KMS-11 (cell line): Measurements from ENCODE around the gene FOXQ1.

Source experiments
- H2AFZ ChIP-seq: fragments of 200-600 bp; sonication (generic); 2 replicates; pipeline ENCODE4 v1.6.1; 2016; ENCODE audit warnings: antibody characterized with exemption, mixed run types, low read depth
- H3K27ac ChIP-seq: fragments of 200-600 bp; sonication (generic); 2 replicates; pipeline ENCODE4 v1.6.1; 2016; ENCODE audit warnings: mild to moderate bottlenecking, mixed run types
- H3K27me3 ChIP-seq: fragments of 200-600 bp; sonication (generic); 2 replicates; pipeline ENCODE4 v1.6.1; 2017; ENCODE audit warnings: mild to moderate bottlenecking, low read depth, mixed run types, moderate library complexity; ENCODE audit not compliant: insufficient read depth
- H3K36me3 ChIP-seq: fragments of 200-600 bp; sonication (generic); 2 replicates; pipeline ENCODE4 v1.6.1; 2017; ENCODE audit warnings: mild to moderate bottlenecking, mixed run types; ENCODE audit not compliant: insufficient read depth
- H3K4me1 ChIP-seq: fragments of 200-600 bp; sonication (generic); 2 replicates; pipeline ENCODE4 v1.6.1; 2016; ENCODE audit warnings: mild to moderate bottlenecking, low read depth, mixed run types; ENCODE audit not compliant: poor library complexity, severe bottlenecking
- H3K4me2 ChIP-seq: fragments of 200-600 bp; sonication (generic); 2 replicates; pipeline ENCODE4 v1.7.0; 2016; ENCODE audit warnings: mild to moderate bottlenecking, mixed run types
- H3K4me3 ChIP-seq: fragments of 200-600 bp; sonication (generic); IDR thresholded peaks from 2 replicates; pipeline ENCODE4 v1.6.1; 2017; ENCODE audit warnings: low read depth, low read length, mixed read lengths; ENCODE audit not compliant: insufficient read depth
- H3K79me2 ChIP-seq: fragments of 200-600 bp; sonication (generic); 2 replicates; pipeline ENCODE4 v1.6.1; 2016; ENCODE audit warnings: low read depth, mixed run types; ENCODE audit not compliant: insufficient read depth
- H3K9ac ChIP-seq: fragments of 200-600 bp; sonication (generic); 2 replicates; pipeline ENCODE4 v1.6.1; 2016; ENCODE audit warnings: mild to moderate bottlenecking, mixed run types
- H4K20me1 ChIP-seq: fragments of 200-600 bp; sonication (generic); 2 replicates; pipeline ENCODE4 v1.6.1; 2016; ENCODE audit warnings: mild to moderate bottlenecking, mixed run types; ENCODE audit not compliant: insufficient read depth
- TF ChIP-seq, protein P1 (sequence below): fragments of 200-600 bp; sonication (generic); conservative IDR thresholded peaks from 2 replicates; pipeline ENCODE4 v1.6.1; 2017; ENCODE audit warnings: low read depth, mild to moderate bottlenecking, antibody characterized with exemption, low read length, moderate library complexity, mixed read lengths

The FOXQ1 gene

DNA sequence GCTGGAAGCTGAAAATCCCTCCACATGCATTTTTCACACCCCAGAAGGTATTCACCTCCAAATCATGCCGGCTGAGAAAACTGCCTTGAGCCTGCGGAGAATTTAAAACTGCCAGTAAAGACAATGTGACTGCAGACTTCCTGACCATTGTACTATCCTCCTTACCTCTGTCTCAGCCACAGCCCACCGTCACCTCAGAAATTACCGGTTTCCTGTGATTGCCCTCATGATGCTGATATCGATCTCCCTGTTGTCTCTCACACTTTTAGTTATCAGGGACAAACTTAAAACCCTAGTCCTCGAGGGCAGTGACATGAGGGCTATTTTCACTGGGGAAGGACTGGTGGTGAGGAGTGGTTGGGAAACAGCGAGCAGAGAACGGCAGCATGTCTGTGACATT, 30.2 kb upstream of the FOXQ1 start:
- no peaks in the 10 kb centered on the region for H4K20me1 ChIP-seq
- TF ChIP-seq, protein P1, sequence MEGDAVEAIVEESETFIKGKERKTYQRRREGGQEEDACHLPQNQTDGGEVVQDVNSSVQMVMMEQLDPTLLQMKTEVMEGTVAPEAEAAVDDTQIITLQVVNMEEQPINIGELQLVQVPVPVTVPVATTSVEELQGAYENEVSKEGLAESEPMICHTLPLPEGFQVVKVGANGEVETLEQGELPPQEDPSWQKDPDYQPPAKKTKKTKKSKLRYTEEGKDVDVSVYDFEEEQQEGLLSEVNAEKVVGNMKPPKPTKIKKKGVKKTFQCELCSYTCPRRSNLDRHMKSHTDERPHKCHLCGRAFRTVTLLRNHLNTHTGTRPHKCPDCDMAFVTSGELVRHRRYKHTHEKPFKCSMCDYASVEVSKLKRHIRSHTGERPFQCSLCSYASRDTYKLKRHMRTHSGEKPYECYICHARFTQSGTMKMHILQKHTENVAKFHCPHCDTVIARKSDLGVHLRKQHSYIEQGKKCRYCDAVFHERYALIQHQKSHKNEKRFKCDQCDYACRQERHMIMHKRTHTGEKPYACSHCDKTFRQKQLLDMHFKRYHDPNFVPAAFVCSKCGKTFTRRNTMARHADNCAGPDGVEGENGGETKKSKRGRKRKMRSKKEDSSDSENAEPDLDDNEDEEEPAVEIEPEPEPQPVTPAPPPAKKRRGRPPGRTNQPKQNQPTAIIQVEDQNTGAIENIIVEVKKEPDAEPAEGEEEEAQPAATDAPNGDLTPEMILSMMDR = no peak
- H3K27ac ChIP-seq = no peak overlapping the region
- no peak overlapping the region for H3K9ac ChIP-seq
- no peaks in the 10 kb centered on the region for H3K36me3 ChIP-seq
- no peaks in the 10 kb centered on the region for H3K79me2 ChIP-seq
- no peaks in the 10 kb centered on the region for H3K4me1 ChIP-seq
- no peak overlapping the region for H3K4me3 ChIP-seq
- no peak overlapping the region for H3K4me2 ChIP-seq
- no peak overlapping the region for H2AFZ ChIP-seq
- H3K27me3 ChIP-seq = no peaks in the 10 kb centered on the region

DNA sequence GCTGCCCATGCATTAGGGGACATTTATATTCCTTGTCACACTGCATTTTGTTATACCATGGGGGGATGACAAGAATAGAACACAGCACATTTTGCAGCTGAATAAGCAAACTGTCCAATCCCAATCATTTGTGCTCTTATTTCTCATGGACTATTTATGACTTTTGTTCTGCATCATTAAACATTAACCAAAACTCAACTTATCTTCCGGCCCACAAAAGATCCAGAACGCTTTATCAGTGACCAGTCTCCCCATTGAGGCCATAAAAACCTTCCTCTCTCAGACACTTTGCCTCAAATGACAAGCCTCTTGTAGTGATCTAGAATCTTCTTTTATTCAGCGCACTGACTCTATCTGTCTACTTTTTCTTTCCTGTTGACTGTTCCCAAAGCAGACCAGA, 28.4 kb upstream of the FOXQ1 start:
- TF ChIP-seq, protein P1 = no peak
- Histone ChIP-seq H3K36me3 (no peaks in the 10 kb centered on the region), H3K9ac (no peak overlapping the region), H3K79me2 (no peaks in the 10 kb centered on the region), H3K4me3 (no peak overlapping the region), H3K4me1 (no peaks in the 10 kb centered on the region), H4K20me1 (no peaks in the 10 kb centered on the region), H3K27me3 (no peaks in the 10 kb centered on the region), H3K4me2 (no peak overlapping the region), H2AFZ (no peak overlapping the region), H3K27ac (no peak overlapping the region)

DNA sequence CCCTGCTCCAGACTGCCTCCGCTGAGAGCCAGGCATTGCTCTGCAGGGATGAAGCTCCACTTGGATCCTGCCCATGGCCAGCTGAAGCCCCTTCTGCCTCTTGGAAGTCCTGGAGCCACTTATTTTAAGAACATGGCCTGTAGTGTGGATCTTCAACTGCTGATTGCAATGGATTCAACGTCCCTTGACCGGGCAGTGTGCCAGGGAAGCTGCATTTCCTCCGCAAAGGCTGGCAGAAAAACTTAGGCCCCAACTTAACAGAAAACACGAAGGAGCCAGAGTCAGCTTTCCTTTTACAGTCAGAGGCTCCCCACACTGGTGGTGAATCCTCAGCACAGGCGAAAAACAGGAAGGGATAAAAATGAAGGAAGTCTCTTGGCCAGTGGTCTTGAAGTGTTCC, 26.3 kb upstream of the FOXQ1 start:
- Histone ChIP-seq H3K27ac (no peak overlapping the region), H3K27me3 (no peaks in the 10 kb centered on the region), H3K79me2 (no peaks in the 10 kb centered on the region), H2AFZ (no peak overlapping the region), H3K4me1 (no peaks in the 10 kb centered on the region), H4K20me1 (no peaks in the 10 kb centered on the region), H3K9ac (no peak overlapping the region), H3K4me2 (no peak overlapping the region), H3K4me3 (no peak overlapping the region), H3K36me3 (no peaks in the 10 kb centered on the region)
- TF ChIP-seq, protein P1 = no peak

DNA sequence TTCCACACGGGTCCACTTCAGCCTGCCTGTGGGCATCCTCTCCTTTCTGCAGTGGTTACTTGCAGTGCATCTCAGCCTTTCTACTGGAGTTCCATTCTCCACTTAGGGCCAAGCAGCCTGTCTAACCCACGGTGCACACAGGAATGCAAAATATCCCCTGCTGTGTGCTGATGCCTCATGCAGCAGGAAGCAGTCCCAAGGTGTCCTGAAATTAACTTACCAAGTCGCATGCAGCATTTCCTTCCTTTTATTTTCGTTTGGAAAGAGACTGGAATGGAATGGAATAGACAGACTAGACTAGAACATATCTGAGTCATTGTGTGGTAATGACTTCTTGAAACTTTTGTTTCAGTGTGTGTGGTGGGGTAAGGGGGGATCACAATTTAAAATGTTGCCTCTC, 25.9 kb upstream of the FOXQ1 start:
- Histone ChIP-seq H3K4me2 (no peak overlapping the region), H2AFZ (no peak overlapping the region), H3K4me1 (no peaks in the 10 kb centered on the region), H4K20me1 (no peaks in the 10 kb centered on the region), H3K36me3 (no peaks in the 10 kb centered on the region), H3K4me3 (no peak overlapping the region), H3K27me3 (no peaks in the 10 kb centered on the region), H3K79me2 (no peaks in the 10 kb centered on the region), H3K9ac (no peak overlapping the region), H3K27ac (no peak overlapping the region)
- TF ChIP-seq, protein P1 = no peak
